Epithelial cell of esophagus (primary cell): Measurements from ENCODE around the gene CNBD2.
"Not testable (repeated sequence)": the region's sequence is repeated elsewhere in the genome, so short reads cannot be mapped to it uniquely, and the experiment has no call there.

Experiments
- DNase-seq: peaks from one replicate; pipeline ENCODE4 v3.0.0; 2010; ENCODE audit warnings: low read depth
- H3K4me3 ChIP-seq: 2 replicates; pipeline ENCODE4 v1.5.1; 2011; ENCODE audit warnings: mild to moderate bottlenecking, low read length, control low read depth
- TF ChIP-seq, protein P1 (sequence below): IDR thresholded peaks from 2 replicates; pipeline ENCODE4 v1.5.1; 2011; ENCODE audit warnings: low read depth, mild to moderate bottlenecking, low read length, control low read depth, inconsistent platforms; ENCODE audit not compliant: insufficient read depth; ENCODE audit errors: missing control alignments

Gene CNBD2

DNA sequence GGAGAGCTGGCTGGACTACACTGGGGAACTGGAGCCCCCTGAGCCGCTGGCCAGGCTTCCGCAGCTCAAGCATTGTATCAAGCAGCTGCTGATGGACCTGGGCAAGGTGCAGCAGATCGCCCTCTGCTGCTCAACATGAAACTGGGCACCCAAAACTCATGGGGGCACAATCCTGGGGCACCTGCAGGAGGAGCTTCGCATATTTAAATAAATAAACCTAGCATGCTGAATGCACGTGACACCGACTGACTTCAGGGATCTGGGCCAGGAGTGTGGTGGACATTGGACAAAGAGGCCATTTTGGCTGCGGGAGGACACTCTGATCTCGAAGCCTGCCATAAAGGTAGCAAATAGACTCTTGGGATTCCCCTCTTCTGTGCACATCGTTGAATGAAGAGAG, 20.9 kb upstream of the CNBD2 start:
- peak; percentile 35 for DNase-seq
- no peak overlapping the region for H3K4me3 ChIP-seq
- TF ChIP-seq, protein P1, sequence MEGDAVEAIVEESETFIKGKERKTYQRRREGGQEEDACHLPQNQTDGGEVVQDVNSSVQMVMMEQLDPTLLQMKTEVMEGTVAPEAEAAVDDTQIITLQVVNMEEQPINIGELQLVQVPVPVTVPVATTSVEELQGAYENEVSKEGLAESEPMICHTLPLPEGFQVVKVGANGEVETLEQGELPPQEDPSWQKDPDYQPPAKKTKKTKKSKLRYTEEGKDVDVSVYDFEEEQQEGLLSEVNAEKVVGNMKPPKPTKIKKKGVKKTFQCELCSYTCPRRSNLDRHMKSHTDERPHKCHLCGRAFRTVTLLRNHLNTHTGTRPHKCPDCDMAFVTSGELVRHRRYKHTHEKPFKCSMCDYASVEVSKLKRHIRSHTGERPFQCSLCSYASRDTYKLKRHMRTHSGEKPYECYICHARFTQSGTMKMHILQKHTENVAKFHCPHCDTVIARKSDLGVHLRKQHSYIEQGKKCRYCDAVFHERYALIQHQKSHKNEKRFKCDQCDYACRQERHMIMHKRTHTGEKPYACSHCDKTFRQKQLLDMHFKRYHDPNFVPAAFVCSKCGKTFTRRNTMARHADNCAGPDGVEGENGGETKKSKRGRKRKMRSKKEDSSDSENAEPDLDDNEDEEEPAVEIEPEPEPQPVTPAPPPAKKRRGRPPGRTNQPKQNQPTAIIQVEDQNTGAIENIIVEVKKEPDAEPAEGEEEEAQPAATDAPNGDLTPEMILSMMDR, result peak; percentile 39

DNA sequence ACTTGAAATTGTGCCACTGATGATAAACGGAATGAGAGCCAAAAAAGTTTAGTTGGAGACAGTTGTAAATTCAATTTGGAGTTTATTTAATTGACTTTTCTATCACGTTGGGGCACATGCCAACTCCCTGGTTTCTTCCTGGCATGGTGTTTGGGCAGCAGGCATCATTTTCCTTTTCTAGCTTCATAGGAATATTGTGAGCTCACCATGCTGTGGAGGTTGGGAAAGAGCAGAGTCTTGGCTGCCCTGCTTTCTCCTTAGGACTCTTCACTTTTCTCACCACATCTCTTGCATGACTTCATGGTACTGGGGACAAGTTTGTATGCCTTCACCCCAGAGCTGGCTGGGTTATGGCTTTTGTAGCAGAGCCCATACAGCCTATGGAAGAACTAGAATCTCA, 20.5 kb upstream of the CNBD2 start:
- DNase-seq, result no peak
- no peak overlapping the region for H3K4me3 ChIP-seq
- TF ChIP-seq, protein P1, result no peak

DNA sequence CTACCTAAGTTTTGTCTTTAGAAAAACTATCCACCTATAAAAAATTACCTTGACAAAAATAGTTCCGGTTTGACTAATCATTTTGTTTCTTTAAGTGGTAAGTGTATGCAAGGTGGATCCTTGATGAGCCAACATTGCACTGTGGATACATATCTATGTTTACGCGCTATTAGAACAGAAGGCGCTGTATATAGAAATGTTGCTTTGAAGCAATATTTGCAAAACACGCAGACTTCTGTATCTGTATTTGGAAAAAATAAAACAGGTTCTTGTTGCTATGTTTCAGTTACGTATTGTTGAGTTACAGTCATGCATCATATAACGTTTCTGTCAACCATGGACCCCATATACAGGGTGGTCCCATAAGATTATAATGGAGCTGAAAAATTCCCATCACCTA, 18.3 kb upstream of the CNBD2 start:
- no peak for DNase-seq
- no peak overlapping the region for H3K4me3 ChIP-seq
- TF ChIP-seq, protein P1, result no peak

DNA sequence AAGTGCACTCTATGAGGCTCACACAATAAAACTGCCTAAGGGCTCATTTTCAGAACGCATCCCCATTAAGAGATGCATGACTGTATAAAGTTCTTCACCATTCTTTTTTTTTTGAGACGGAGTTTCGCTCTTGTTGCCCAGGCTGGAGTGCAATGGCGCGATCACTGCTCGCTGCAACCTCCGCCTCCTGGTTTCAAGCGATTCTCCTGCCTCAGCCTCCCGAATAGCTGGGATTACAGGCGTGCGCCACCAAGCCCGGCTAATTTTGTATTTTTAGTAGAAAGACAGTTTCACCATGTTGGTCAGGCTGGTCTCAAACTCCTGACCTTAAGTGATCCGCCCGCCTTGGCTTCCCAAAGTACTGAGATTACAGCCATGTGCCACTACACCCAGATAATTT, 16.3 kb upstream of the CNBD2 start:
- H3K4me3 ChIP-seq, DNase-seq: not testable (repeated sequence)

DNA sequence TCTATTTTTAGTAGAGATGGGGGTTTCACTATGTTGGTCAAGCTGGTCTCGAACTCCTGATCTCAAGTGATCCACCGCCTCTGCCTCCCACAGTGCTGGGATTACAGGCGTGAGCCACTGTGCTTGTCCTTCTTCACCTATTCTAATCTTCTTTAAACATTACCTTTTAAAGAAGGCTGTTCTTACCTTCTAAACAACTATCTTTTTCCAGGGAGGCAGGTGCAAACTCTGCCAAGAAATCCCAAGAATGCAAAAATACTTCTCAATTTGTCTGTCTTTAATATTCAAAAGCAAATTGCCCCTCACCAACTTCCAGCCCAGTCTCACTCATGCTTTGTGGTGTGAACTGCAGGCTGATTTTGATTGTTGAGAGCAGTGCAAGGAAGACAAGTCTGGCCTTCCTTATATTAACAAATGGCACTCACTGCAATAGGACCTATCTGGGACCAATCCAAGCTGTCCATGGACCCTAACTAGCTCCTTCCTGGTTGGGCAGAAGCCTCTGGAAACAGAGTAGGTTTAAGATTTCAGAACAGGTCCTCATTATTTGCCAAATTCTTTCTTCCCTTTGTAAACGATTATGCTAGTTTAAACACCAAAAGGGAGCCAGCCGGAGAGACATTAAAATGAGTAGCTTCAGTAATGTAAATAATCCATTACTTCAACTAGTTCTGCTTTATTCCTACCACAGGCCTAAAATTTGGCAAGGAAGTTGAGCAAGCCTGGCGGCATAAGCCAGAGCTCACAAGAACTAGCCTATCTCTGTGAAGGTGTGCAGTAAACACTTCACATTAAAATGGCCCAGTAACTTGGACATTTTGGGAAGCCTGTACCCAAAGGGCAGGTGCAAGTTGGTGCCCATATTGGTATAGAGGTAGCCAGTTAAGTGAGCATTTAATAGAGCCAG, 15.7 kb upstream of the CNBD2 start:
- peak; percentile 33 for DNase-seq
- peak overlapping the region; percentile 87 for H3K4me3 ChIP-seq
- TF ChIP-seq, protein P1, result no peak

DNA sequence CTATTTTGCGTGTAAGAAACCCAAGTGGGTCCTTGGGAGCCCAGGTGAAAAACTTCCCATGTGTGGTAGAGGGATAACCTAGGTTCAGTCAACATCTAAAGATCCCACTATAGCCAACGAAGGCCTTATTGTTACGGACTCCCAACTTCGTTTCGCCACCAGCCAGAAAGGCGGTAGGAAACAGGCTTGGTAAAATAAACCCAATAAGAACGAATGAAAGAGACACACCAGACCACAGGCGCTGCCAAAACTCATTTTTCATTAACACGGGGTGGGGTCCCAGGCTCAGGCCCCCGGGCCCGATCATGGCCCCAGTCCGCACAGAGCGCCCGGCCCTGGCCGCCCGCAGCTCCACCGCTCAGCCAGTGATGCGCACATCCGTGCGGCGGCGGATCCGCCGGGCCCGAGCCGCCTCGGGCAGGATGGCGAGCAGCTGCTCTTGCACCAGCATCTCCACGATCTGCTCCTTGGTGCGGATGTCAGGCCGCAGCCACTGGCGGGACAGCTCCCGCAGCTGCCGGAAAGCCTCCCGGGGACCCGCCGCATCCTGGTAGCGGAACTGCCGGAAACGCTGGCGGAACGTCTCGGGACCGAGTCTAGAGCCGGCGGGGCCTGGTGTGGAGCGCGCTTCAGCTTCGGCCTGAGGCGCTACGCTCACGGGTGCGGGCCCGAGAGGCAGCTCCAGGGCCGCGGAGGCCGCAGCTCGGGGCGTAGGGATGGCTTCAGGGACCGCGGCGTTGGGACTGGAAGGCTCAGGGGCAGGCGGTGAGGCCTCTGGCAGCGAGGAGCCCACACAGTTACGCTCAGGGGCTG, 14.8 kb upstream of the CNBD2 start:
- H3K4me3 ChIP-seq, result peak overlapping the region; percentile 87
- peak; percentile 49 for DNase-seq
- TF ChIP-seq, protein P1, result no peak

DNA sequence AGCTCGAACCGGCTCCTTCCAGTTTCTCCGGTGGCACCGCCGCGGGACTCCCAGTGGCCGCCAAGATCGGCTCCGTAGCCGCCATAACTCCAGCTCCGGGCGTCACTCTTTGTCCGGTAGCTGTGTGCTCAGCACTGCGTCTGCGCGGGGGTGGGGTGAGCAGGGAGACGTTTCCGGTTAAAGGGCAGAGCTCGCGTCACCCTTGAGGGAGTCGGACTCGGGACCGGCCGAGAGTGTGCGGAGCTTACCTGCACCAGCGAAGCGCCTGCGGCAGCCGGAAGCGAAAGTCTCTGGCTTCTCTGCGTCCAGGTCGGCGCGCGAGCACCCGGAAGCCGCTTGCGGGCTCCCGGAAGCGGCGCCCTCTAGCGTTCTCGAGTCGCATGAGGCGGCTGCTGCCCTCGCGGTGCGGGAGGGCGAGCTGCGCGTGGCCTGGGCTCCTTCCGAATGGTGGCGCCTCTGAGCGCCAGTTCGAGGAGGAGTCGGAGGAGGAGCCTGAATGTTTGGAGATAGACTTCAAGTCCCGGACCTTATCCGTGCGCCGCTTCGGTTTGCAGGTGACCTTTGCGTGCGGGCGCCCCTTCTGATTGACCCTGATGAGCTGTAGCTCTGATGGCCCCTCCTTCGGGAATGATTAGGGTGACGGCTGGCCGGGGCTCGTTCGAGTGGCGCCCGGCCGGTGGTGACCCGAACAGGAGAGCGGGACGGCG, 14.0 kb upstream of the CNBD2 start, which contains the start of gene SCAND1:
TSS of gene SCAND1 (minus strand) at position 303 of the 707 bp plus-strand sequence. CDS start at position 85, 218 bp downstream.
- H3K4me3 ChIP-seq, result peak within 1 kb of the TSS; percentile 87
- peak; percentile 98 for DNase-seq
- TF ChIP-seq, protein P1, result peak; percentile 83
